Activated CD4-positive, alpha-beta T cell treated with anti-CD3 and anti-CD28 coated beads for 24 hours (primary cell): Measurements from ENCODE around the gene ANKS6.

Experiments
- DNase-seq, 2 donors: peaks; one replicate each; pipeline ENCODE4 v3.0.0-alpha.2; 2020; ENCODE audit warnings: low read depth in 2 of 2

Gene ANKS6

DNA sequence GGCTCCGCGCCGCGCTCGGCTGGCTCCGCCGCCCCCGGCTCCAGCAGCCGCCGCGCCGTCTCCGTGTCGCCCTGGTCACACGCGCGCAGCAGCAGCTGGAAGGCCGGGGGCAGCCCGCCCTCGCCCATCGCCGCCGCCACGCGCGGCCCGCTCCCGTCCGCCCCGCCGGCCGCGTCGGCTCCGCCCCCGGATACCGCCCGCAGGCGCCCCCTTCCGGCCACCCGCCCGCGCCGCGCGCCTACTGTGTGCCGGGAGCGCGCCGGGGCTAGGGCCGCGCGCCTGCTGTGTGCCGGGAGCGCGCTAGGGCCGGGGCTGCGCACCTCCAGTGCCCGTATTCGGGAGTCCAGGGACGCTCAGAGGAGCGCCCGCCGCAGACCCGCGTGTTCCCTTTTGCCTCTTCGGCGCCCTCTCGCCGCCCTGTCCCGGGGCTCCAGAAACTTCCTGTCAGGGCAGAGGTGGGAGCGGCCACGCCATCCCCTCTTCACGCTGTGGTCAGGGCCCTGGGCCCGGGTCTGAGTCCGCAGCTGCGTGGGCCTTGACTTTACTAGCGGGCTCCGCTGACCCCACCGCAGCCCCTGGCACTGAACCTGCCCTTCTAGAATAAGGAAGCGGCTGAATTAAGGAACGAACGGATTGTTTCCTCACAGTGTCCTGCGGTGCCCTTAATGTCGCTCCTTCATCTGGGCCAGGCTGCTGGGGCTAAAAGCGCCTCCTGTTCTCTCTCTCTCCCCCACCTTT lies at the start of gene ANKS6:
Gene ANKS6 (minus strand): TSS at position 192 of the 738 bp plus-strand sequence. CDS start 64 bp downstream, at position 128.
- peak; percentile 66 to 78 for DNase-seq

GRCh38 chr9:98846081-98846480 lies 49.7 kb upstream of the ANKS6 start:
- no peak for DNase-seq

- no peak for DNase-seq
These were observed 46.2 kb upstream of the ANKS6 start for GRCh38 chr9:98842510-98842909.

DNA sequence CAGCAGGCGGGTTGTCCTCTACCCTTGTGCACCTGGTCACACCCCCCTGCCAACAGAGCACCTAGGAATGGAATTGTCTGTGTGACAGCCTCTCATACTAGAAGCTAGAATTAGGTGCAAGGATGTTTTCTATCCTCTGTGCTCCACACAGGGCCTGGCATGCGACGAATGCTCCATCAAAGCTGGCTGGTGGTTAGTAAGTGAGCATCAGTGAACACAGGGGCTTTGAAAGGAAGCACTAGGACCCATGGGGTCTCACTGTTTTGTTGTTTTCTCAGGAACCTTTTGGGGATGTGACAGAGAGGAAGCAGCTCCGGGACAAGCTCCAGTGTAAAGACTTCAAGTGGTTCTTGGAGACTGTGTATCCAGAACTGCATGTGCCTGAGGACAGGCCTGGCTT lies 43.4 kb upstream of the ANKS6 start:
- no peak for DNase-seq

DNA sequence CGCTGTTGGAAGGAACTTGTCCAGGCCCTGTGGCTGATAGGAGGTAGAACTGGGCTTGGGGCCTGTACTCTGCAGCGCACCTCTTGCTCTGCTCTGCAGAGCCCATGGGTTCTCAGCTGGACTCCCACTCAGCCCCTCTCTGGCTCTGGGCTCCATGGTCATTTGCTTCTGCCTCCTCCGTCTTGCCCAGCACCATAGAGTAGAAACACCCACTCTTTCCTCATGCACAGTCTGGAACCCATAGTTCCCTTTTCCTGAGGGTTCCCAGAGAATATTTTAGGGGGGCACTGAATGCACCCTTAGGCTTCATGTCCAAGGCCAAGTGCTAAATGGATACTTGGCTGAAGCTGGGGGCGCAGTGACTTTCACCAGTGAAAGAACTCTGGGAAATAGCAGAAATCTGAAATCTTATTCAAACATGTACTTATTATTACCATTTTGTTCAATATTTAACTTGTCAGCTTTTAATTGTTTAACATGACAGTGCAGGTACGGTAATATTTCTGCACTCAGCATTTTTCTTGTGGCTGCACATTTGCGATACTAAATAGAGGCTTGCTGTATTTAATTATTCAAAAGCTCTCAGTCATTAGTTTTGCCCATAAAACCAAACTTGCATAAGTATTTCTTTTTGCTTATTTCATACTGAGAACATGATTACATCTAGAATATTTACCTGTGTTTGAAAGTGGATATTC lies 42.7 kb upstream of the ANKS6 start:
- no peak for DNase-seq

DNA sequence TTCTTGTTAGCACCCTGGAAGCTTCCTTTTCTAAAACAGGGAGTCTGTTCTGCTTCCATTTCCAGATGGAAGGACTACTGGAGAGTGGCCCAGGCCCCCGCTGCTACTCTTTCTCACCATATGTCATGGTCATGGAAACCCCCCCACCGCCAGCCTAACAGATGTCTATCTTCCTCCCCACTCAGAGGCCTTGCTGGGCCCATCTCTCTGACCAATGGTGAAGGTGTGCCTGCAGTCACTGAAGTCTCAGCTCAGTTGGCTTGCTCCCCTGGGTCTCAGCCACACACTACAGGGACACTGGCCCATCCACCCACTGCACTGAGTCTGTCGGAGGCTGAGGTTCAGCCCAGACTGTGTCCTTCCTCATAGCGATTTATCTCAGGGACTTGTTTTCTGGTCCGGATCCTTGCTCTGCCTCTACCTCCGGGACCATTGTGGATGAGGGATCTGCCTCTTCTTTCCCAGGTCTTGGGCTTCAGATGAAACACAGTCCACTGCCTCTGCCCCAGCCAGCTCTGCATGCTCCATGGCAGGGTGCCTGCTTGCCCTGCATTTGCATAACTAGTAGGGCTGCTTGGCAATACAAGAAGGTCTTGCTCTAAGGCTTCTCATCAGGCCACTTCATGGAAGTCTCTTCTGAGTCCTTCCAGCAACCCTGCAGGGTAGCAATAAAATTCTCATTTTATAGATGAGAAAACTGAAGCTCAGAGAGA lies 42.0 kb upstream of the ANKS6 start:
- DNase-seq = no peak

DNA sequence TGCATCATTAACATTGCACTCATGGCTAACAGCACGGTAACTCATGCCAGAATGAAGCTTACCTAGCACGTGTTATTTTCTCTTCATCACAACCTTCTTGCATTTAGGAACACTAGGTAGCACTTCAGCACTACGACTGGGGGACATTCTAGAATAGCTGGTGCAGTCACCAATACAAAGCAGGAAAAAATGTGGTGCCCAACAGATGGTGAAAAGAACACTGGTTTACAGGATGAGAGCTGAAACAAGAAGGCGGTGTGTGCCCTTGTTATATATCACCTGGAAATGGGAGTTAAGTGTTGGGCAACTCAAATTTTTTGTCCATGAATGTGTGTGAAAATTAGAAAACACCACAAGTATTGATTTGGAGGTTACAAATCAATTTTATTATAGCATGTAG lies 41.2 kb upstream of the ANKS6 start:
- DNase-seq = no peak

DNA sequence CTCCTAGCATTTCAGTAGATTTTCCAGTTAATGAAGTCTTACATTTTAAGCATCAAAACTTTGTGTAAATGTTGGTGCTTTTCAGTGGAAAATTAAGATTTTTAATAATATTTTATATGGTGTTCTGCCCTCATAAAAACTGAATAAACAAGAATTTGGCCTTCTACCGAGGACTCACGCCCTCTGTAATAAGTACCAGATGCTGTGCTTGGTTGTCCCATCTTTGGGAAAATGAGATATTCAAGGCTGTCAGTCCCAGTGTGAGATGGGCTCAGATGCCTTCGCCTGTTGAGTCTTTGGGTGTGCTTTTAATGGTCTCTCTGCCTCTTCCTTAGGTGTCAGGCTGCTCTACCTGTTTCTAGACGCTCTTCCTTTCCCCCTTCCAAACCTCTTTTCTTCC lies 39.9 kb upstream of the ANKS6 start:
- no peak for DNase-seq

GRCh38 chr9:98834386-98834785 lies 38.0 kb upstream of the ANKS6 start:
- no peak for DNase-seq

DNA sequence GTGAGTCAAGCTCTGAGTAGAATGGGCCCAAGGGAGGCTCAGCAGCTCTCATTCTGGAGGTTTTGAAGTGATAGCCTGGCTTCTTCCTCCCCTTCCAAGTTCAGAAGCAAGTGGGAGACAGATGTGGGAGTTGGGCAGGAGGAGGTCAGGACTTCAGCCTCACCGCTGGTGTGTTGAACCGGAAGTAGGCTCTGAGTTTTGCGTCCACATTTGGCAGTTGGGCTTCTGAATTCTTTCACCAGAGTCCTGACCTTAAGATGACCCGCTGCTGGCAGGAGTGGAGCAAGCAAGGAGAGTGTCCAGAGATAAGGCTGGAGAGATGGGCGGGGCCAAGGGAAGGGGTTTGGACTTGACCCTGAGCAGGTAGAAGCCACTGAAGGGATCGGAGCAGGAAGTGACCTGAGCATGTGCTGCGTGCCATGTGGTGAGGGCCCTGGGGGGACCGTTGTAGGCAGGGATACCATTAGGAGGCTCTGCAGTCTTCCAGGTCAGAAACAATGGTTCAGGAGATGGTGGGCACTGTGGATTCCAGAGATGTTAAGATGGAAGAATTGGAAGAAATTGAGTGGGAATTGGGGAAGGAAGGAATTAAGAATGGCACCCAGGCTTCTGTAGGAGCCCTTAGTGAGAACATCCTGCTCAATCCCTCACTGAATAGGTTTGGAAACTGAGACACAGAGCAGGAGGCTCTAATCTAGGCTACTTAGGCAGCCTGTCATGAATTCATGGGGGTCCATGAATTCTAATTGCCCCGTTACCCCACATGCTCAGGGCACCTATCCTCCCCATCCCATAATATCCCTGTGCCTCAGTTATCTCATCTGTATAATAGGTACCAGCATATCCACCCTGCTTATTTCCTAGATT lies 37.0 kb upstream of the ANKS6 start:
- DNase-seq = no peak

DNA sequence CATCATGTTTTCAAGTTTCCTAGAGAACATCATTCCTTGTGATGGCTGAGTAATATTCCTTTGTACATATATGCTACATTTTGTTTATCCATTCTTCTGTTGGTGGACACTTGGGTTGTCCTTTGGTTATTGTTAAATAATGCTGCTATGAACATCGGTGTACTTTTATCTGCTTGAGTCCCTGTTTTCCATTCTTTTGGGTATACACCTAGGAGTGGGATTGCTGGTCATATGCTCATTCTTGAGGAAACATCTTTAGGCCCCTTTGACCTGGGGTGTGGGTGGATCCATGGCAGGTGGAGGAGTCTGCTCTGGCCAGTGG lies 36.4 kb upstream of the ANKS6 start:
- DNase-seq = no peak

- DNase-seq = no peak
These were observed 35.3 kb upstream of the ANKS6 start for GRCh38 chr9:98831696-98832095.

GRCh38 chr9:98830554-98830953 lies 34.2 kb upstream of the ANKS6 start:
- DNase-seq = no peak

GRCh38 chr9:98829766-98830165 lies 33.4 kb upstream of the ANKS6 start:
- no peak for DNase-seq

- DNase-seq = no peak
These were observed 30.4 kb upstream of the ANKS6 start for GRCh38 chr9:98826716-98827115.

DNA sequence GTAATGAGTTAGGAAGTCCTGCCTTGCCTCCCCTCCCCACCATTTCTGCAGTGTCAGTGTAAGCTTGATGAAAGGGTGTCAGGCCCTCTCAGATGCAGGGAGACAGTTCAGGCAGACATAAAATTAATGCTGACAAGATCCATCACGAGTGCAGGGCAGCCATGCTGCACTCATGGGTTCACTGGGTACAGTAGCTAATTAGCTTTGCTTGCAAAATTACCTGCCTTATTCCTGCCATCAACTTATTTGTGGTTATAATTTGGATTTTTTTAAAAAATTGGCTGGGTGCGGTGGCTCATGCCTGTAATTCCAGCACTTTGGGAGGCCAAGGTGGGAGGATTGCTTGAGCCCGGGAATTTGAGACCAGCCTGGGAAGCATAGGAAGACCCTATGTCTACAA lies 29.1 kb upstream of the ANKS6 start:
- DNase-seq = no peak

DNA sequence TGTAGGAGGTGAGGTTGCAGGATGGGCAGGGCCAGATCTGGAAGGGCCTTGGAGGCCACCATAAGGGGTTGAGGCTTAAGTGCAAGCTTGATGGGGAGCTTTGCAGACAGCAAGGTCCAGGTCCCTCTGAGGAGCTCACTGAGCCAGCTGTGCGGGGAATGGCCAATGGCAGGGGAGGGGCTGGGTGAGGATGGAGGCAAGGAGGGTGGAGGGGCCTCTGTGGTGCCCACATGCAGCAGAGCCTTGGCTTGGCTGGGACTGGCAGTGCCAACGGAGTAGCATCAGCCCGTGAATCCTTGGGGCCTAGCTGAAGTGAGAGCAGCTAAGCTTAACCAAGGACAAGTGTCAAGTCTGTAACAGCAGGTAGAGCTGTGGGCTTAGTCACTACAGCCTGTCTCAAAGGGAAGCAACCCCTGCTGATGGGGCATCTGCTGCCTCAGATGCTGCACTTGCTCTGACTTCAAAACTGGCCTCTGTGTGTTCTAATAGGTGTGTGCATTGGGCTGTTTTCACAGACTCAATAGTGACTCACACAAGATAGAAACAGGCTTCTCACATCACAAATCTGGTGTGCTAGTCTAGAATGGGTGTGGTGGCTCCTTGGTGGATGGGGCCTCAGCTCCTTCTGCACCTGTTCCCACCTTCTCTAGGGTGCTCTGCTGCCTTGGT lies 27.4 kb upstream of the ANKS6 start:
- no peak for DNase-seq

DNA sequence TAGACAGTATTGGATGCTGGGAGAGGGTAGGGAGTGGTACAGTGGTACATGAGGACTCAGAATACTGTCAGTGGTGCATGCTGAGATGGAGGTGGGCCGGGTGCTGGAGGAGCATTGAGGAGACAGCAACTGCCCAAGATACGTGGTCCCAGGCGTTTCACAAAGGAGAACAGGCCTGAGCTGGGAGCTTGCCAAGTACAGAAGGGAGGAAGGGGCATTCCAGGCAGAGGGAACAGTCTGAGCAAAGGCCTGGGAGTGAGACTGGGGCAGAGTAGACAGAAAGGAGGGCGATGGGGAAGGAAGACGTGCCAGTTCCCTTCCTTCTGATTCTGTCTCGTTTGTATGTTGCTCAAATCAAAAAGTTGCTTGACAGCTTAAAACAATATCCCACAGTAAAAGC lies 26.3 kb upstream of the ANKS6 start:
- no peak for DNase-seq

DNA sequence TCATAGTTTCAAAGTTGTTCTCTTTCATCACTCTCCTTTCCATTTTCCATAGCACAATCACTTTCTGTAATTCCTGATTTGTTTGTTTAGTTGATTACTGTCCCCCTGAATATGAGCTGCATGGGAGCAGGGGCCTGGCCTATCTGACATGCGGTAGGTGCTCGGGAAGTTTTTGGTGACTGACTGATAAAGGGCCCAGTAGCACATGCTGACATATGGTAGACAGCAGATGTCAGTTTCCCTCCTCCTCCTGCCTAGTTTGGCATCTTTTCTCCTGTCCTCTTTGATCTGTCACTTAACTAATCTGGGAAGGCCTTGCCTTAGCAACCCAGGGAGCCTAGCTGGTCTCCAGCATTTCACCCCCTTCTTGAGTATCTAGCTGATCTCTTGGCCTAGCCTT lies 25.5 kb upstream of the ANKS6 start:
- DNase-seq = no peak

DNA sequence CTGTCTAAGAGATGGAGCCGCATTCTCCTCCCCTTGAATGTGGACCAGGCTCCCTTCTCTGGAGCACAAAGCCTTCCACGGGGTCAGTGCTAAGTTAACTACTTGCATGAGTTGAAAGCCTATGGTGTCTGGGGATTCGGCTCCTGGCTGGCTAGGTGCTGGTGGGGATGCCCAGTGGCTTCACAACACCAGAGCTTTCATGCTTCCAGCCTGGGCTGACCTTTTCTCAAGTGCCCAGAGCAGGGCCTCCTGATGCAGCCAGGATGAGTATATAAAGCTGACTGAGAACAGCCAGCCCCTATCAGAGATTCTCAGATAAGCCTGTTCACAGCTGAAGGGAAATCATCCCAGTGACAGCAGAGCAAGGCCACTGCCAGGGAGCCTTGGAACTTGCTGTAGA lies 22.9 kb upstream of the ANKS6 start:
- no peak for DNase-seq

DNA sequence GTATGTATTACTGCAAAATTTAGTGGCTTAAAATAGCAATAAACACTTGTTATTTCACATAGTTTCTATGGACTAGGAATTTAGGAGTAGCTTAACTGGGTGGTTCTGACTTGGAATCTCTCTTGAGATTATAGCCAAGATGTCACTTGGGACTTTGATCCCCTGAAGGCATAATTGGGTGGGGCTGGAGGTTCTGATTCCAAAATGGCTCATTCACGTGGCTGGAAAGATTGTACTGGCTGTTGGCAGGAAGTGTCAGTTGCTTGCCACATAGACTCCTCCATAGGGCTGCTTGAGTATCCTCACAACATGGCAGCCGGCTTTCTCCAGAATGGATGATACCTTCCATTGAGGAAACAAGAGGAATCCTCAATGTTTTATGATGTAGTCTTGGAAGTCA lies 22.4 kb upstream of the ANKS6 start:
- DNase-seq = no peak
